Body of pancreas (tissue), 4 donors: Measurements from ENCODE around the gene USH2A.

Experiments used
- CTCF ChIP-seq, 7 experiments: fragments of 450-650 bp in 4 of 7; fragments of 200-600 bp in 3 of 7; sonication (generic) in 3 of 7; IDR thresholded peaks; one replicate each; pipeline ENCODE4 v1.5.1; 2016 to 2019; ENCODE audit warnings: antibody characterized with exemption in 7 of 7
- POLR2A ChIP-seq, 3 donors: fragments of 450-650 bp; IDR thresholded peaks; one replicate each; pipeline ENCODE4 v1.6.1; 2016; ENCODE audit warnings: antibody characterized with exemption in 3 of 3, mild to moderate bottlenecking in 2 of 3

GRCh38 chr1:216194721-216195120, 228.5 kb downstream of the USH2A start:
- no peak for TF ChIP-seq CTCF (IDR thresholded peaks at IDR 0.05)
- no peak for TF ChIP-seq POLR2A (IDR thresholded peaks at IDR 0.05)
